Endodermal cell (in vitro differentiated cells): ENCODE measurements around the gene HES1. TPM values are rescaled to one million over a fixed set of nuclear protein-coding genes. Genes with fewer than 3 reads are reported as not detected.

ENCODE experiments used
- DNase-seq: peaks from one replicate; pipeline ENCODE4 v3.0.0-alpha.2; 2017
- H3K27ac ChIP-seq: 2 replicates; pipeline ENCODE4 v1.5.1; 2013; ENCODE audit warnings: mild to moderate bottlenecking, low read depth, low read length, moderate library complexity
- H3K27me3 ChIP-seq: 2 replicates; pipeline ENCODE4 v1.6.1; 2013; ENCODE audit warnings: mild to moderate bottlenecking, low read length, moderate library complexity; ENCODE audit not compliant: insufficient read depth, control insufficient read depth, poor library complexity, severe bottlenecking
- H3K36me3 ChIP-seq: 2 replicates; pipeline ENCODE4 v1.7.0; 2013; ENCODE audit warnings: mild to moderate bottlenecking, low read length, moderate library complexity; ENCODE audit not compliant: control insufficient read depth, insufficient read depth
- H3K4me1 ChIP-seq: one replicate; pipeline ENCODE4 v1.7.0; 2013; ENCODE audit warnings: low read length; ENCODE audit not compliant: control insufficient read depth, insufficient read depth
- H3K4me3 ChIP-seq: 2 replicates; pipeline ENCODE4 v1.5.1; 2013; ENCODE audit warnings: mild to moderate bottlenecking, low read length, moderate library complexity
- H3K9ac ChIP-seq: 2 replicates; pipeline ENCODE4 v1.6.1; 2013; ENCODE audit warnings: mild to moderate bottlenecking, low read length, moderate library complexity; ENCODE audit not compliant: poor library complexity, severe bottlenecking; ENCODE audit errors: extremely low read depth
- H3K9me3 ChIP-seq: 2 replicates; pipeline ENCODE4 v1.6.1; 2013; ENCODE audit warnings: mild to moderate bottlenecking, low read length, moderate library complexity; ENCODE audit not compliant: control insufficient read depth
- H3K27ac Mint-ChIP-seq: 2 replicates; pipeline ENCODE4 v1.8.0; 2020; ENCODE audit warnings: mixed read lengths
- H3K27me3 Mint-ChIP-seq: 2 replicates; pipeline ENCODE4 v1.8.0; 2021; ENCODE audit warnings: mild to moderate bottlenecking, mixed read lengths; ENCODE audit not compliant: insufficient read depth
- H3K36me3 Mint-ChIP-seq: 2 replicates; pipeline ENCODE4 v1.8.0; 2020; ENCODE audit warnings: low read depth, mixed read lengths
- H3K4me1 Mint-ChIP-seq: 2 replicates; pipeline ENCODE4 v1.8.0; 2020; ENCODE audit warnings: mixed read lengths
- H3K4me3 Mint-ChIP-seq: 2 replicates; pipeline ENCODE4 v1.8.0; 2020; ENCODE audit warnings: mild to moderate bottlenecking, moderate library complexity, mixed read lengths
- H3K9me3 Mint-ChIP-seq: 2 replicates; pipeline ENCODE4 v1.8.0; 2020; ENCODE audit warnings: mild to moderate bottlenecking, mixed read lengths
- CTCF ChIP-seq: fragments of 200-600 bp; sonication (generic); conservative IDR thresholded peaks from 2 replicates; pipeline ENCODE4 v1.5.0; 2021; ENCODE audit warnings: antibody characterized with exemption, mild to moderate bottlenecking
- WGBS, 2 experiments: methylation state at CpG; one replicate each; pipeline versions ENCODE4 v1.1.5 to v1.1.7; 2013; ENCODE audit warnings: missing lambda C conversion rate in 2 of 2, mixed read lengths in 1 of 2; ENCODE audit not compliant: insufficient coverage in 1 of 2, insufficient read length in 1 of 2; 5-methylcytosine and 5-hydroxymethylcytosine counted together
- total RNA-seq, 2 donors: library from RNA; stranded (reverse); fragmentation: NEBNext Ultra II Directional in 1 of 2; extraction: Animal tissue kit (Norgen Biotek cat#: 25700) in 1 of 2; gene quantifications; 2 replicates in 1 of 2; 3 replicates in 1 of 2; pipeline ENCODE4 v1.2.1, GENCODE V29; 2021

HES1 gene
- total RNA-seq, 2 donors from 2014 or later = 2.1 to 17.5 TPM

- Histone ChIP-seq H3K27ac (no peak overlapping the region), H3K36me3 (no peaks in the 10 kb centered on the region), H3K9ac (no peak overlapping the region), H3K27me3 (no peaks in the 10 kb centered on the region), H3K4me1 (no peaks in the 10 kb centered on the region), H3K9me3 (no peaks in the 10 kb centered on the region), H3K4me3 (no peak overlapping the region)
- Mint-ChIP-seq H3K36me3 (no peaks in the 10 kb centered on the region), H3K4me1 (peaks cover 20% of the 10 kb centered on the region), H3K4me3 (no peak overlapping the region), H3K9me3 (peaks cover 6% of the 10 kb centered on the region), H3K27ac (no peak overlapping the region), H3K27me3 (peaks cover 3% of the 10 kb centered on the region)
- WGBS, 2 experiments = 90 to 92% methylated on average over 4 to 5 of the region's 5 CpGs
- TF ChIP-seq CTCF = no peak
- DNase-seq = no peak
These were observed 41.2 kb downstream of the HES1 start for GRCh38 chr3:194177141-194177540.

GRCh38 chr3:194178128-194178527 lies 42.2 kb downstream of the HES1 start:
- 90% methylated on average over 2 to 4 of the region's 4 CpGs for WGBS, 2 experiments
- no peaks in the 10 kb centered on the region for H3K9me3 Mint-ChIP-seq
- TF ChIP-seq CTCF = no peak

GRCh38 chr3:194178669-194179068 lies 42.7 kb downstream of the HES1 start:
- Histone ChIP-seq H3K9ac (no peak overlapping the region), H3K4me1 (no peaks in the 10 kb centered on the region), H3K36me3 (no peaks in the 10 kb centered on the region), H3K4me3 (no peak overlapping the region), H3K9me3 (no peaks in the 10 kb centered on the region), H3K27me3 (no peaks in the 10 kb centered on the region), H3K27ac (no peak overlapping the region)
- Mint-ChIP-seq H3K4me3 (no peak overlapping the region), H3K36me3 (no peaks in the 10 kb centered on the region), H3K27me3 (peaks cover 3% of the 10 kb centered on the region), H3K9me3 (no peaks in the 10 kb centered on the region), H3K4me1 (peaks cover 24% of the 10 kb centered on the region), H3K27ac (no peak overlapping the region)
- DNase-seq = no peak
- TF ChIP-seq CTCF = no peak
- WGBS, 2 experiments = 89 to 94% methylated on average over 4 to 5 of the region's 6 CpGs

More at GRCh38 chr3:194178128-194178527, 42.2 kb downstream of the HES1 start:
- Mint-ChIP-seq H3K27me3 (peaks cover 3% of the 10 kb centered on the region), H3K36me3 (no peaks in the 10 kb centered on the region), H3K27ac (no peak overlapping the region), H3K4me3 (no peak overlapping the region), H3K4me1 (peaks cover 22% of the 10 kb centered on the region)
- no peak overlapping the region for H3K9ac ChIP-seq
- no peaks in the 10 kb centered on the region for H3K27me3 ChIP-seq
- no peak overlapping the region for H3K4me3 ChIP-seq
- no peaks in the 10 kb centered on the region for H3K4me1 ChIP-seq
- H3K27ac ChIP-seq = no peak overlapping the region
- no peaks in the 10 kb centered on the region for H3K9me3 ChIP-seq
- H3K36me3 ChIP-seq = no peaks in the 10 kb centered on the region
- DNase-seq = no peak
